Measurements from ENCODE around the gene RAMAC.
"Not testable (repeated sequence)": the region's sequence is repeated elsewhere in the genome, so short reads cannot be mapped to it uniquely, and the experiment has no call there.

The RAMAC gene

DNA sequence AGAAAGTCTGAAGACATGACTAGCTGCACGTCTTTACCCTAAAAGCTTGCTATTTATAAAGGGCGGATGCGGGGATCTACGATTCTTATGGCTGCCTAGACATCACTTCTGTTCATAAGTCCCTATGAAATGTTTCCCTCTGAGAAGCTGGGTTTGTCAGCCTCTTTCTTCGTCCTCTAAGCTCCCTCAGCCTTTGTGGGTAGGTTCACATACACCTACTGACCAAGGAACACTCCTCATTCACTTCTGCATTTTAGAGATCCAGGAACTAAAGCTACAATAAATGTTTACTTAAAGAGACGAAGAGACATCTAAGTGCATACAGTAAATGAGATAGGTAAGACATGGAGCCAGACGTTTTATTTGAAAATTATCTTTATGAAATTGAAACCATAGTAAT is 16.7 kb upstream of the RAMAC start:
- DNase-seq: no peak

DNA sequence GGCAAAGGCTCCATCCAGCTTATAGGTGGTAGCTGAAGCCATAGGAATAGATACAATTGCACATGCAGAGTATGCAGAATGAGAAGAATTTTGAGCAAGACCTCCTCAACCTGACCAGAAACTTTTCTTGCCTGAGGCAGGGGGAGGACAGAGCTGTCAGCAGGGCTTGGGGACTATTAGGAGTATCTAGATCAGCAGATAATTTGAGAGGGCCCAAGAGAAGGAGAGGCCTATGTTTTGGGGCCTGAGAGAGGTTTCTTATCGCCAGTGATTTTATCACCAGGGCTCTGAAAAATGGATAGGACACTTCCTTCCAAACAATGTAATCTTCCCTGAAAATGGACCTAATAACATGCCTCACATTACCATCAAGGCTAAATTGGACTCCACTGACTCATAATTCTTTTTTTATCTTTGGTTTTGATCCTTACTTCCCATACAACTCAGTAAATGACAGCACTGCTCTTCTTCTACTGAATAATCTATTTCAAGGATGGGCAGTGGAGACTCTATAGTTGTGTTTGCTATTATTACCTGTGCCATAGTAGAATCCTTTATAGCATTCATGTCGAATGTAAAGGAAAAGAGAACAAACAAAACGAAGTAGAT is 15.8 kb upstream of the RAMAC start:
- no peak for DNase-seq

DNA sequence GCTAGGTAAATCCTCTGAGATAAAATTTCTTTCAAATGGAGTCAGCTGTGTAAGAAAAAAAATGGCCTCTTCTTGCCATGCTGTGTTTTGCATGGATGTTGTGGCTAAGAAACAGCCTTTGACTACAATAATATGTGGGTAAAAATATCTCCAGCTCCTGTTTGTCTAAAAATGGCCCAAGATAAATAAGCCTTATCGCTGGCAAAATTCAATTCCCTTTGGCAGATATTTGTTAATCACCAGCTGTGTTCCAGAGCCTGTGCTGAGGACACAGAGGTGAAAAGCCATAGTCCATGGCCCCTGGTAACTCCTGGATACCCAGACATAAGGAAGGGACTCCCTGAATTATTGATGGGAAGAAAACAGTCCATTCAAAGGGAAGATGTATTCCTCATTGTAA is 15.3 kb upstream of the RAMAC start:
- no peak for DNase-seq

DNA sequence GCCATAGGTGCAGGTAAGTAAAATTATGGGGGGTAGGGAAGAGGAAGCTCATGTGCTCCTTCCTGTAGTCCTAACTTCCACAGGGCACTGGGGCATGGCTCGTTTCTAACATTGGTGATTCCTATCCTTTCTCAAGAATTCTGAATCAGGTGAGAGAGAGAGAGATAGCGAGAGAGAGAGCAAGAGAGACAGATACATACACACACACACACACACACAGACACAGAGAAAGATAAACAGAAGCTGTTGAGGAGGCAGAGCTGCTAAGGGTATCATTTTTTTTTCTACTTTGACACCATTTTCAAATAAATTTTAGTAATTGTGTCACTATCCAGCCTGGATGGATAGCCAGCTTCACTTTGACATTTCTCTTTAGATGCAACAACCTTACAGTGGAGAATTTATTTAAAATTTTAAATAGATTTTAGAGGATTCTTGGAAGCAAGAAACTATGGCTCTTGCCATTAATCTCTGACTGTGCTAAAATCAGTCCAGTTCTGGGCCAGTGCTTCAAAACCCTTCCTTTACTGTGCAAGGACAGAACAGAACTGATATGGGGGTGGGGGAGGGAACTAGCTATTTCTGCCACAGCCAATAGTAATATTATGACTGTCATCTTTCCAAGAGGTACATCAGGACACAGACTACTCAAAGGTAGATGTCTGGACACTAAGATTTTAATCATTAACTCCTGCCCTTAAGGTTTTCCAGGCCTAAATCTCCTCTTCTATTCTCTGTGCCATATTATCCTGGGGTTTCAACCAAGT is 14.6 kb upstream of the RAMAC start:
- no peak for DNase-seq

DNA sequence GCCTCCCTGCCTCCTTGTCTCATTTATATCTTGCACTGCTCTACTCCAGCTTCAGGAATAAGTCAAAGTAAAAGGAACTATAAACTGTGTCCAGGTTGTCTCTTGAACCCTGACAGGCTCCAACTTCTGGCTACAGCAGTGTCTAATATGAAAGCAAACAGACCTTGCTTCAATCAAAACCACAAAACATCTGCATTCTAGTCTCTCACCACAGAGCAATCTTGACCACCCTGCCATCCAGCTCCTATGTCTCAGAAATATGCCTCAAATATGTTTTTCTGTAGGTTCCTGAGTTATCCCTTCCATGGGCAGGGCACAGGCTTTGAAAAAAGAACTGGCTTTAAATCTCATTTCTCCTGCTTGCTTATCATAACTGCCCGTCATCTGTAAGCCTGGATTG is 13.0 kb upstream of the RAMAC start:
- no peak for DNase-seq

DNA sequence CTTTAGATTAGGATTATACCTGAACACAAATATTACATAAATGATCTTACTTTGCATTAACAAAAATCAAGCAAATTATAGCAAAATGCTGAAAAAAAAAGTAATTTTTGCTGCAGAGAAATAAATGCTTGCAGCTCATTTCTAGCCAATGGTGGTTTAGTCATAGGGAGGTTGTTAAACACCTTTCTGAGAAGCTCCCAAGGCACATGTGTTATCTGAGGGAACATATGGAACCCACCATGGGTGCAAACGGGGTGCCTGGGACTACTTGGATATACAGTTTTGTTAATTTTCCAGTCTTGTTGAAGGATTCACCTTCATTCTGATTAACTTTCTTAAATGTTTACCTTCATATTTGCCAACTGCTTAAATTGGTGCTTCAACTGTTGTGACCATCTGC is 8.9 kb upstream of the RAMAC start:
- DNase-seq: no peak

DNA sequence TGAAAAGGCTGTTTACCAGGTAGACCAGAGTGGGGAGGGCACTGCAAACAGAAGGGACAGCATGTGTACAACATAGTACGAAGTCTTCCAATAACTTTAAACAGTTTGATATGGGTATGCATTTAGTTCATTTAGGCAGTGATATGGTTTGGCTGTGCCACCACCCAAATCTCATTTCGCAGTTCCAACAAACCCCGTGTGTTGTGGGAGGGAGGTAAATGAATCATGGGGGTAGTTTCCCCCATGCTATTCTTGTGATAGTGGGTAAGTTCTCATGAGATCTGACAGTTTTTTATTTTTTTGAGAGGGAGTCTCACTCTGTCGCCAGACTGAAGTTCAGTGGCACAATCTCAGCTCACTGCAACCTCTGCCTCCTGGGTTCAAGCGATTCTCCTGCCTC is 7.6 kb upstream of the RAMAC start:
- DNase-seq: no peak

DNA sequence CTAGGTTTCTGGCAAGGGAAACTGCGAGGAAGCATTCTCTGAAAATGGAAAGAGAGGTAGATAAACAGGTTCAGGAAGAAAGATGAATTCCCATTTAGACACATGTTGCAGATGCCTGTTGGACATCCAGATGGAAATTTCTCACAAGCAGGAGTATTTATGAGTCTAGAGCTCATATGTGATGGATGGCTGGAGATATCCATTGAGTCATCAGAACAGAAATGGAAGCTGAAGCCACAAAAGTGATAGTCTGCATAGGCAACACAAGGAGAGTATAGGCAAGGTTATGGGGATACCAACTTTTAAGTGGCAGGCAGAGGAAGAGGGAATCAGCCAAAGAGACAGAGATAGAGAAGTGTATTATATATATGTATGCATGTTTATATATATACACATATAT is 6.3 kb upstream of the RAMAC start:
- no peak for DNase-seq

DNA sequence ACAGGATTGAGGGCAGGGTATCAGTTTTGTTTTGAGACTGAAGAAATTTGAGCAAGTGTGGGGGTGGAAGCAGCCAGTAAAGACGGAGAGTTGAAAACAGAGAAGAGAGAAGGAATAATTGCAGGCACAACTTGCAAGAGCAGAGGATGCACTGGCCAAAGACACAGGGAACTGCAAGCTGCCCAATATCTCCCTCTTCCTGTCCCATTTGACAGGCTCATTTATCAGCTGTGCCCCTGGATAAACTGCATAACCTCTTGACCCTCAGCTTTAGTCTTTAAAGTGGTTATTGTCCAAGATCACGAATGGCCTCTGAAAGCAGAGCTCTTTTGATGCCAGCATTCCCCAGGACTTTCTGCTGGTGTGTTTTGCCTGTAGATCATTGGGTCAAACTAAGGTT is 5.0 kb upstream of the RAMAC start:
- DNase-seq: no peak

DNA sequence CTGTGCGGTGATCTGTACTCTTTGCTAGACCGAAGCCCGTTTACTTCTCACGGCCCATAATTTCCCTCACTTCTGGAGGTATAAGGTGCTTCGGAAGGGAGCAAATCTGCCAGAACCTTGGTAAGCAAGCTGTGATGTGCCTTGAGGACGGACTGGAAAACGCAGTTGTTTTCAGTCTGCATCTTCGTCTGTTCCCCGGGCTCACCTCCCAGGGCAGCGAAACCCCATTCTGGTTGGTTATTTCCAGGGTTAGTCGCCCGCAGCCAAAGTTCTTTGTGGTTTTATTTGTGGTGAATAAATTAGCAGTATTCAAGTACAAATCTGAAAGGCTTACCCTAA is 401 bp downstream of the RAMAC start:
- no peak for DNase-seq

DNA sequence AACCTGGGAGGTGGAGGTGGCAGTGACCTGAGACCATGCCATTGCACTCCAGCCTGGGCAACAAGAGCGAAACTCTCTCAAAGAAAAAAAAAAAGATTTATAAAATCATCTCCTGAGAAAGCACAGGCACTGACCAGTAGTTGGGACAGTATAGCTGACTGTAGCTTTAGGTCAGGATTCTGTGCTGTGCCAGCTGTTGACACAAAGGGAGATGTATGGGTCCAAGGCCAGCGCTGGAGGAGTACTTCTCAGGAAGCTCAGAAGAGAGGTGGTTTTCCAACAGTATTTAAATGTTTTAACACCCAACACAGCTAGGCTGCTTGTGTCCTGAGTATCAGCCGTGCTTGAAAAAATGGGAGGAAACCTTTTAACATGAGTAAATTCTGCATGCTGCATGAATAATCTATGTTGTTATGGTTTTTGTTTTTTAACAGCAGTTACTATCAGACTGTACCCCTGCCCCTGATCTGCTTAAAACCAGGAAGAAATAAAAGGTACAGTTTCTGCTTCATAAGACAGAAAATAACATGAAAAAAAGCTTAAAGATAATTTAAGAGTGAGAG is 6.5 kb downstream of the RAMAC start:
- DNase-seq: no peak

DNA sequence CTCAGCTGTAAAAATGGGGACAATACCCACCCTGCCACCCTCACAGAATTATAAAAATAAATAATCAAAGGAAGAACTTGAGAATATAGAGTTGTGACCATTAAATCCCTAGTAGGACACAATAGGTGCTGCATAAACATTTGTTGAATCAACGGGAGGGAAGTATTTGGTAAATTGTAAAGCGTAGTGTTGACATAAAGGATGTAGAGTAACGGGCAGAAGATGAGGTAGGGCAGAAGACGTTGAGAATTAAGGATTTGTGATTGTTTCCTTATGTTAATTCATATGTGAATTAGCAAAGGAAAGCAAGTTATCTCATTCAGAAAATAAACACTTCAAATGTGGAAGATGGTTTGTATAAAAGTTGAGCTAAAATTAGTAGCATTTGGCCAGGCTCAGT is 7.1 kb downstream of the RAMAC start:
- no peak for DNase-seq

DNA sequence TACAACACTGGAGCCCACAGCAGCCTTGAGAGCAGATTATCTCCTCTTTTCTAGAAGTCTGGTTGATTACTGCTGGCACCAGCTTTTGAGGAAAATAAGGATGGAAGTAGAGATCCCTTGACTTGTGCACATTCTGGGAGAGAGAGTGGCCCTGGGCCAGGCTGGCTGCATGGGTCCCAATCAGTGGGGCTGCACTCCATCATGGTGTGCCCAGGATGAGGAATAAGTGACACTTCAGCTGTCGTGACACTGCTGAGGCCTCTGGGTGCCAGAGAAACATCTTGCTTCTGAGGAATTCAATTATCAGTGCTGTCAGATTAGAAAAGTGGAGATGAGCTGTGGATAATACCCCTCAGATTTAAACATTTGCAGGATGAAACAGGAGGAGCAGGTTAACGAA is 9.1 kb downstream of the RAMAC start:
- no peak for DNase-seq

DNA sequence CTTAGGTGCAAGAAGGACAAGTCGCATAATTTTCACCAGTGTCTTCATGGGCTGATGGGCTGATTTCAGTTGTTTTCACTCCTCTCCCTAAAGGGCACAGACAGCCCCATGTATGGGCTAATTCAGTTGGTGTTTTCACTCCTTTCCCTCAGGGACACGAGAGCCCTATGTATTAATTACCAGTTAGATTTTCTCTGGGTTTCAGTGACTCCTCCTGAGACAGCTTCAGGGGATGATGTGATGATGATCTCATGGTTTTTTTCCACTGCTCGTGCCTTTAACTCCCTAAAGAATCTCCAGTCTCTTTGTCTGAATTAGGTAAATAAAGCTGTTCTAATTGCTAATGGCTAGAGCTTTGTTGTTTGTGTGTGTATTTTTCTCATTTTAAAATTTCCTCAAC is 9.9 kb downstream of the RAMAC start:
- no peak for DNase-seq

DNA sequence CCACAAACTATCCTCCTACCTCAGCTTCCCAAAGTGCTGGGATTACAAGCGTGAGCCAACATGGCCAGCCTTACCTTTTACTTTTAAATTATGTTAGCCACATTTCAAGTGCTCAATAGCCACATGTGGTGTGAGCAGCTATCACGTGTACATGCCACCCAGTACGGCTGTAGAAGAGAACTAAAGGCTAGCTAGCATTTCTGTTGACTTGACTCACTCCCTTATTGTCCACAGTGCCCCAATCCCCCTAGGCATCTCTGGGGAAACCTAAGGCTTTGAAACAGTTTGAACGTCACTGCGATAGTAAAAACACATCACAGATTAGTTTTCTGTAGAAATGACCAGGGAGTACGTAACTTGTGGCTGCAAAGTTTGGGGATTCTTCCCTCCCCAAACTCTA is 13.4 kb downstream of the RAMAC start:
- DNase-seq: no peak

DNA sequence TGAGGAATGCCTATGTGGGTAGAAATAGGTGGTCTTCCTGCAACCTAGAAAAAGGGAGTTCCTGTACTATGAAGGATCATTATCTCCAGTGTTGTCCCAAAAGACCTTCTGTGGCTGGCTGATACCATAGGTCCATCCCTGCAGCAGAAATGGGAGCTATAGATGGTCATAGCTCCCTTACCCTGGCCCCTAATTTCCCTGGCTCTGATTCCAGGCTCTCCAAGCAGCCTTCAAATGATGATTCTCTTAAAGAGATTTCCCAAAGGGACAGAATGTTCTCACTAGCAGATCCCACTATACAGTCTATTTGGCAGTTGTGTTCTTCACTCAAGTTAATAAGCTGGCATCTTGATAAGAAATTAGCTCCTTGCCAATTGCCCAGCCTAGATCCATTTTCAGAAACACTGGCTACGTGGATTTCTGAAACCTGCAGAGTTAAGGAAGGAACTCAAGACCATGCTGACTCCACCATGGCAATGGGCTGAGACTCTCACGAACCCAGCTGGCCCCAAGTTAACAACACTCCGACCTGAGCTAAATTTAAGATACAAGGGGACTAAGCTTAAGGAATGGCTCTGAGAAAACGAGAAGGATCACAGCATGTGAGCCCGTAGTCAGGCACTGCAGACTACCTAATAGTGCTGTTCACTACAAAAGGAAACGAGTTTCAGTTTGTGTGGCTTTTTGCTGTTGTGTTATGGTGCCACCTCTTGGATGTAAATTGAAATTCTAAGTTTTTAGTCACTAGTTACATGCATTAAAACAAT is 14.1 kb downstream of the RAMAC start:
- DNase-seq: peak; percentile 43

DNA sequence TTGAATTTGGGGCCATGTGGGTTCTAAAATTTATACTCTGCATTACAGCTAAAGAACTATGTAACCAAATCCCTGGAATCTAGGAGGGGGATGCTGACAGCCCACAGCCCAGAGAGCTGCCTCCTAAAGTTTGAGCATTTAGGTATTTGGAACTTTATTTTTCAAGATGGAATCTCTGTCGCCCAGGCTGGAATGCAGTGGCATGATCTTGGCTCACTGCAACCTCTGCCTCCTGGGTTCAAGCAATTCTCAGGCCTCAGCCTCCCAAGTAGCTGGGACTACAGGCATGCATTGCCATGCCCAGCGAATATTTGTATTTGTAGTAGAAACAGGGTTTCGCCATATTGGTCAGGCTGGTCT is 14.6 kb downstream of the RAMAC start:
- not testable (repeated sequence) for DNase-seq

DNA sequence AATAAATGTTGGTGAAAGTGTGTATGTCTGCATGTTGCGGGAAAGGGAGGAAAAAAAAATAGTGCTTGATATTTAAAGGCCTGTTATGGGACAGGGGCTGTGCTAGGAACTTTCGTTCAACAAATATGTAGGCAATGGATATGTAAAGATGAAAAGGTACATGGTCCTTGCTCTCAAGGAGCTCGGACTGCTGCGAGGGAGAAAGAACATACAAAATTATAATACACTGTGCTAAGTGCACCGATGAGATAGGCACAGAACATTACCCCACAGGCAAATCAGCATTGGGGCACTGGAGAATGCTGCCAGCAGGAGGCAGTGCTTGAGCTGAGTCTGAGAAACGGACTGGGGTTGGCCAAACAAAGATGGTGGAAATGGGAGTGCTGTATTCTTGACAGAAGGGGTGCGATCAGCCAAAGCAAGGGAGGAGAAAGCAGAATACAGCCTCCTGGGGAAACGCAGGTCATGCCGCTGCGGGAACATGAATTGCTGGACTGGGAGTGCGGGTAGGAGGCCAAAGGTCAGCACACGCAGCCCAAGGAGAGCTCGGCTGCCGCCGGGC is 24.8 kb downstream of the RAMAC start:
- DNase-seq: peak; percentile 73

DNA sequence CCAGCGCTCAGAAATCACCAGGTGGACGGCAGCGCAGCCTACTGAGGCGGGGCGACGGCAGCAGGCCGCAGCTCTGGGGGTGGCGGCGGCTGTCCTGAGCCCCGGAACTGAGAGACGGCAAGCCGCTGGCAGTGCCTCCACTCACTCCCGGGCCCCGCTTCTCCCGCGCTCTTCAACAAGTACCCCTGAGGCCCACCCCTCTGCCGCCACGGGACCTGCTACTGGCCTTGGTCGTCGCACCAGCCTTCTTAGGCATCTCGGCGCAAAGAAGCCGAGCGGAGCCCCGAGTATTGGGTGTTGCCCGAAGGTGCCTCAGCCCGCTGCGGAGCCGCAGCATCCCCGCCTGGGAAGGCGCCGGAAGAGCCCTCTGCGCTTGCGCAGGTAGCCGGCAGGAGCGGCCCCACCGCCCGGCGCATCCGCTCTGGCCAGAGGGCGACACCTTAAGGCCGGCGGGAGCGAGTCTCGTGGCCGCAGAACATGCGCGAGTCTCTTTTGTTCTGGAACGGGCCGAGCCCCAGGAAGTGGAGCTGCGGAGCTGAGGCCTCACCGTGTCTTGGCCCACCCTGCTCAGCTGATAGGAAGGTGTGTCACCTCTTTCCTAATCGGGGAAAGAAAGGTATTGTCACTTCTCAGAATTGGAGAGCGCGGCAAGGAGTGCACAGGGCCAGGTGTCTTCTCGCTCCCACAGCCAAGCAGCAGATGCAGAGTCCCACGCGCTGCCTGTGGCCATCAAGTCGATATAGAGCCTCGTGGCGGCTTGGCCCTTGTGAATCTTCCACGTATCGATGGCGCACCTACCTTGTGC is 25.5 kb downstream of the RAMAC start, which contains the start of gene C15orf40:
TSS of gene C15orf40 (minus strand) at position 369 of the 805 bp plus-strand sequence. CDS start at position 337, 32 bp downstream.
- peak; percentile 95 for DNase-seq

DNA sequence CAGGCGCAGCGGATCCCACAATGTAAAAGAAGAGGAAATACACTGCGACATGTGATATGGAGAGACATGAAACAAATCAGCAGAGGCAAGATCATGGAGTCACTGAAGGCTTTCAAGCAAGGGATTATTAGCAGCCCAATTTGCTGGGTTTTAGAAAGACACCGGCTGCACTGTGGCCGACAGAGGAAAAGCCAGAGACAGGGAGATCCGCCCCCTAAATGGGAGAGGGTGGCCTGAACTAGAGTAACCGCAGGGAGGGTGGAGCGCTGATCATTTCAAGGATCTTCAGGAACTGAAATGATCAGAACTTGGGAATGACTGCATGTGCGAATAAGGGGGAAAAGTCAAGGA is 26.0 kb downstream of the RAMAC start:
- DNase-seq: no peak

DNA sequence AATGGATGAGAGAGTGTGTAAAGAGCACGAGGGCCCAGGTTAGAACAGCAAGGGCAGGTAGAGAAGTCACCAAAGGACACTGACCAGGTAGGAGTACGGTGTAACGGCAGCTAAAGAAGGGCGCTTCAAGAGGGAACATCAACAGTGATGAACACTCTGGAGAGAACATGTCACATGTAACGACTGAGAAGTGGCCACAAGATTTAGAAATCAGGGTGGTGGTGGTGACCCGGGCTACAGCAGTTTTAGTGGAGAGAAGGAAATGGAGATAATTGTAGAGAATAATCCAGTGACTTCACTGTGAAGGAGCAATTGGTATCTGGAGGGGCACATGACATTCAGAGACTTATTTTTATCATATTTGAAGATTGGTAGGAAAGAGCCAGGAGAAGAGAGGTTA is 26.6 kb downstream of the RAMAC start:
- no peak for DNase-seq

DNA sequence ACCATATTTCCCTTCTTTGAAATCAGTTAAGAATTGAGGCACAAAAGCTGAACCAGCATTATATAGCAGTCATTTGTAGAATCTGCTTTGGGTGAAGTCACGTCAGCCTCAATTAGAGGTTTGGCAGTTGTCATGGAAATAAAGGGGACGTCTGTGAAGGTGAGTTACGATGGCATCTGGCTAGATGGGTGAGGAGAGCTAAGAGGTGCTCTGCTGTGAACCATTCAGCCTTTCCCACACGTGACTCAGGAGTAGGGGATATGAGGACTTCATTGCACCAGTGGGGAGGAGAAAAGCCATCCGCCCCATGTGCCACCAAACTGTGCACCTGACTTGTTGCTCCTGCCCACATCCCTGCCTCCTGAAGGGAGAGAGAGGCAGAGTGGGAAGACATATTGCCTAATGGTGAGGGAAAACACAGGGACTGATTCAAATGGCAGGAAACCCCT is 28.2 kb downstream of the RAMAC start:
- no peak for DNase-seq

DNA sequence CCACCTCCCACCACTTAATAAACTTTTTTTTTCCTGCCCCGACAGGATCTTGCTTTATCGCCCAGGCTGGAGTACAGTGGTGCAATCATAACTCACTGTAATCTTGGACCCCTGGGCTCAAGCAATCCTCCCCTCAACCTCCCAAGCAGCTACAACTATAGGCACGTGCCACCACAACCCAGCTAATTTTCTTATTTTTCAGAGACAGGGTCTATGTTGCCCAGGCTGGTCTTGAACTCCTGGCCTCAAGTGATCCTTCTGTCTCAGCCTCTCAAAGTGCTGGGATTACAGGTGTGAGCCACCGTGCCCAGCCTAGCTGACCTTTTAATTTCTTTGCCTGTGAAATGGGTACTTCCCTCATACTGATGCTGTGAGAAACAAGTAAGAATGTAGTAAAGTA is 29.4 kb downstream of the RAMAC start:
- no peak for DNase-seq

Data from midbrain (tissue), 1 donor.